Upper lobe of right lung (tissue), 1 donor: Measurements from ENCODE around the gene PC. TPM values are rescaled to one million over a fixed set of nuclear protein-coding genes. Genes with fewer than 3 reads are reported as not detected.
"Not testable (repeated sequence)": the region's sequence is repeated elsewhere in the genome, so short reads cannot be mapped to it uniquely, and the experiment has no call there.

Source experiments
- ATAC-seq: fragments of 200-7000 bp; cut with Tn5 transposase; one replicate; pipeline ENCODE4 v1.9.1; 2020; ENCODE audit warnings: mild to moderate bottlenecking, moderate library complexity
- DNase-seq: peaks from one replicate; pipeline ENCODE4 v3.0.0-alpha.2; 2020
- H3K27ac ChIP-seq: fragments of 200-600 bp; one replicate; pipeline ENCODE4 v1.8.0; 2022
- H3K27me3 ChIP-seq: fragments of 200-600 bp; one replicate; pipeline ENCODE4 v1.8.0; 2022; ENCODE audit warnings: mild to moderate bottlenecking
- H3K36me3 ChIP-seq: fragments of 200-600 bp; one replicate; pipeline ENCODE4 v1.8.0; 2022
- H3K4me1 ChIP-seq: fragments of 200-600 bp; one replicate; pipeline ENCODE4 v1.8.0; 2022
- H3K4me3 ChIP-seq: fragments of 200-600 bp; one replicate; pipeline ENCODE4 v1.8.0; 2022; ENCODE audit warnings: mild to moderate bottlenecking
- H3K9me3 ChIP-seq: fragments of 200-600 bp; one replicate; pipeline ENCODE4 v1.8.0; 2022
- intact Hi-C: fragments of 100-400 bp; cut with DNase I; formaldehyde crosslinking; loops from one replicate; pipeline ENCODE4 v1.11.0; 2022
- total RNA-seq: library from RNA; stranded (reverse); fragmentation: NEBNext Ultra II Directional; extraction: Animal tissue kit (Norgen Biotek cat#: 25700); gene quantifications from one replicate; pipeline ENCODE4 v1.2.1, GENCODE V29; 2021
- TF ChIP-seq, protein P1 (sequence below): fragments of 200-600 bp; IDR thresholded peaks from one replicate; pipeline ENCODE4 v1.8.0; 2022; ENCODE audit warnings: antibody characterized with exemption
- donor health status: DM: no; HTN: yes; CAD: no; lungs with severe emphysema.

The PC gene
- total RNA-seq, 1 donor from 2014 or later, result 12.7 TPM

DNA sequence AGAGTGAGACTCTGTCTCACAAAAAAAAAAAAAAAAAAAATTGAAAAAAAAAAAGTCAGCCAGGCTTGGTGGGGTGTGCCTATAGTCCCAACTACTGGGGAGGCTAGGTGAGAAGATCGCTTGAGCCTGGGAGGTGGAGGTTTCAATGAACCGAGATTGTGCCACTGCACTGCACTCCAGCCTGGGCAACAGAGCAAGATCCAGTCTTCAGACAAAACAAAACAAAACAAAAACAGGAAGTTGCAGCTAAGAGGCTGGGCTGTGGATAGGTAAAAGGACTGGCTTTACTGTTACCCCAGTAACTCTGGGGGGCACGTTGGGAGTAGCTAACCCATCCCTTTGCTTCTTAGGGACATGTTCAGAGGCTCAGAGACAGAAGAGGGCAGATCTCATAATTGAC lies 6.3 kb upstream of the PC start:
- intact Hi-C loops, result no loop called here
- Histone ChIP-seq H3K4me3 (no peak overlapping the region), H3K27me3 (no peaks in the 10 kb centered on the region), H3K36me3 (no peaks in the 10 kb centered on the region), H3K27ac (no peak overlapping the region), H3K9me3 (no peaks in the 10 kb centered on the region), H3K4me1 (no peaks in the 10 kb centered on the region)
- TF ChIP-seq, protein P1, sequence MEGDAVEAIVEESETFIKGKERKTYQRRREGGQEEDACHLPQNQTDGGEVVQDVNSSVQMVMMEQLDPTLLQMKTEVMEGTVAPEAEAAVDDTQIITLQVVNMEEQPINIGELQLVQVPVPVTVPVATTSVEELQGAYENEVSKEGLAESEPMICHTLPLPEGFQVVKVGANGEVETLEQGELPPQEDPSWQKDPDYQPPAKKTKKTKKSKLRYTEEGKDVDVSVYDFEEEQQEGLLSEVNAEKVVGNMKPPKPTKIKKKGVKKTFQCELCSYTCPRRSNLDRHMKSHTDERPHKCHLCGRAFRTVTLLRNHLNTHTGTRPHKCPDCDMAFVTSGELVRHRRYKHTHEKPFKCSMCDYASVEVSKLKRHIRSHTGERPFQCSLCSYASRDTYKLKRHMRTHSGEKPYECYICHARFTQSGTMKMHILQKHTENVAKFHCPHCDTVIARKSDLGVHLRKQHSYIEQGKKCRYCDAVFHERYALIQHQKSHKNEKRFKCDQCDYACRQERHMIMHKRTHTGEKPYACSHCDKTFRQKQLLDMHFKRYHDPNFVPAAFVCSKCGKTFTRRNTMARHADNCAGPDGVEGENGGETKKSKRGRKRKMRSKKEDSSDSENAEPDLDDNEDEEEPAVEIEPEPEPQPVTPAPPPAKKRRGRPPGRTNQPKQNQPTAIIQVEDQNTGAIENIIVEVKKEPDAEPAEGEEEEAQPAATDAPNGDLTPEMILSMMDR, result no peak
- ATAC-seq, result no peak
- no peak for DNase-seq

DNA sequence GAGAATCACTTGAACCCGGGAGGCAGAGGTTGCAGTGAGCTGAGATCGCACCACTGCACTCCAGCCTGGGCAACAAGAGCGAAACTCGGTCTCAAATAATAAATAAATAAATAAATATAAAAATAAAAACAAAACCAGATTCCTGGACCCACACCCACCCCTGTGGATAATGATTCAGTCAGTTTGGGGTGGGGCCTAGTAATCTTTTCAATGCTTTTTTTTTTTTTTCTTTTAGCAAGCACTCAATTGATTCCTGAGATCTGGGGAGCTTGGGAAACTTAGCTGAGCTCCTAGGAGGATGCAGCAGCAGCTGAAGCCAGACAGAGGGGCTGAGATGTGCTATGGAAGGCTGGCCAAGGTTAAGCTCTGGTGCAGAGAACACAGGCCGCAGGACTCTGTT lies 4.6 kb upstream of the PC start:
- peaks cover 4% of the 10 kb centered on the region for H3K4me1 ChIP-seq
- DNase-seq (no peak), ATAC-seq (no peak)
- H3K4me3 ChIP-seq, result no peak overlapping the region
- H3K27ac ChIP-seq, result no peak overlapping the region
- no peaks in the 10 kb centered on the region for H3K36me3 ChIP-seq
- no peaks in the 10 kb centered on the region for H3K9me3 ChIP-seq
- no peaks in the 10 kb centered on the region for H3K27me3 ChIP-seq
- TF ChIP-seq, protein P1, result no peak
- intact Hi-C loops, result no loop called here

DNA sequence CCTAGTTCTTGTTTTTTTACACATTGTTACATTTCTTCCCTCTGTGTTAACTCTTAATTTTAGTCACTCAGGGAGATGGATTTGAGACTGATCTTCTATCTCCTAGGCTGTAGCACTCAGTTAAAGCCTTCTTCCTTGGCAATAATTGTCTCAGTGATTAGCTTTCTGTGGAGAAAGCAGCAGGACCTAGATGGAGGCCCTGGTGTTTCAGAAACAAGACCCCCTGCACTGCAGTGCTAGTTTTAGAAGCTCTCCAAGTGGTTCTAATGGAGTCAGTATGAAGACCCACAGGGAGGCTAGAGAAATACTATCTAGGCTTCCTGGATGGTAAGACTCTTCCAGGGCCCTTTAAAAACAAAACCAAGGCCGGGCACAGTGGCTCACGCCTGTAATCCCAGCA lies 4.1 kb upstream of the PC start:
- H3K4me3 ChIP-seq, result no peak overlapping the region
- DNase-seq, result no peak
- no peaks in the 10 kb centered on the region for H3K27me3 ChIP-seq
- H3K27ac ChIP-seq, result no peak overlapping the region
- TF ChIP-seq, protein P1, result no peak
- intact Hi-C loops, result no loop called here
- H3K36me3 ChIP-seq, result no peaks in the 10 kb centered on the region
- H3K9me3 ChIP-seq, result no peaks in the 10 kb centered on the region
- no peak for ATAC-seq
- H3K4me1 ChIP-seq, result peaks cover 9% of the 10 kb centered on the region

DNA sequence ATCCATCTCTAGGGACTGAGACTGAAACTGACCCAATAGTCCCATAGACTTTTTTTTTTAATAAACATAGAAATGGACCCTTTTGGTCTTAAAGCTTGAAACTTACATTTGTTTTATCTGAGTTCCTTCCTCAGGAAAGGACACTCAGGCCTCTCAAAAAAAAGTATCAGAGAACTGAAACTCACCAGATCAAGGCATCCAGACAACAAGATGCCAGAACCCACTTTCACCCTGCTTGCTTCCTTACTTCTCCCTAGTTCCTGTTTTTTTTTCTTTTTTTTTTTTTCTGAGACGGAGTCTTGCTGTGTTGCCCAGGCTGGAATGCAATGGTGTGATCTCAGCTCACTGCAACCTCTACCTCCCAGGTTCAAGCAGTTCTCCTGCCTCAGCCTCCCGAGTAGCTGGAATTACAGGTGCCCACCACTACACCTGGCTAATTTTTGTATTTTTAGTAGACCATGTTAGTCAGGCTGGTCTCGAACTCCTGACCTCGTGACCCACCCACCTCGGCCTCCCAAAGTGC lies 3.6 kb upstream of the PC start:
- ATAC-seq, H3K9me3 ChIP-seq, intact Hi-C loops, H3K27me3 ChIP-seq, H3K27ac ChIP-seq, DNase-seq, H3K36me3 ChIP-seq, H3K4me1 ChIP-seq, H3K4me3 ChIP-seq: not testable (repeated sequence)

DNA sequence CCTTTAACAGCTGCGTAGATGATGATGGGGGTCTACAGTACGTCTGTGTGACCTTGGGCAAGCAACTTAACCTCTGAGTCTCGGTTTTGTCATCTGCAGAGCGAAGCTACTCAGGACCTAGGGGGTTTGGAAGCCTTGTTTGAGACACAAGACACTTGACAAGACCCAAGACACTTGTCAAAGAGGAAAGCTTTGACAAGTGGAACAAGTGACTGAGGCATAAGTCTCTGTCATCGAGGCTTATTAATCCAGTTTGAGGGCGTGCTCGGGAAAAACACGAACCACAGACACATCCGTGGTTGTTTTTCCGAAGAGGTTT lies 732 bp upstream of the PC start:
- TF ChIP-seq, protein P1, result no peak
- no peak for ATAC-seq
- Histone ChIP-seq H3K4me3 (peak overlapping the region; percentile 69), H3K4me1 (peaks cover 9% of the 10 kb centered on the region), H3K9me3 (no peaks in the 10 kb centered on the region), H3K36me3 (no peaks in the 10 kb centered on the region), H3K27ac (peak overlapping the region; percentile 82), H3K27me3 (no peaks in the 10 kb centered on the region)
- intact Hi-C loops, result no loop called here
- no peak for DNase-seq

DNA sequence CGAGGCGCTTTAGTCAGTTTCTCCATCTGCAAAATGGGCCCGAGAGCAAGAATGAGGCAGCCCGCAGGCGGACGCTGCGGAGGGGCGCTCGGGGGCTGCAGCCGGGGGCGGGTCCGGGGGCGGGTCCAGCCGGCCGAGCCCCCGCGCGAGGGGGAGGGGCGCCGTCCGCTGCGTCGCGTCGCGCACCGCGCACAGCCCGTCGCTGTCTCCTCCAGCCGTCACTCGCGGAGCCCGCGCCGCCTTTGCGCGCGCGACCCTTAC lies 282 bp downstream of the PC start:
- TF ChIP-seq, protein P1, result no peak
- intact Hi-C loops, result no loop called here

More for the DNA sequence above, 282 bp downstream of the PC start:
- Histone ChIP-seq H3K4me1 (peaks cover 9% of the 10 kb centered on the region), H3K4me3 (peak overlapping the region; percentile 69), H3K36me3 (no peaks in the 10 kb centered on the region), H3K27ac (peak overlapping the region; percentile 82), H3K9me3 (no peaks in the 10 kb centered on the region), H3K27me3 (no peaks in the 10 kb centered on the region)
- ATAC-seq (peak; percentile 58), DNase-seq (no peak)
